ENCODE data around the gene HIVEP2. TPM values are rescaled to one million over a fixed set of nuclear protein-coding genes. Genes with fewer than 3 reads are reported as not detected.

Gene HIVEP2
- total RNA-seq, 2 donors from 2014 or later = 1.7 to 2.4 TPM

DNA sequence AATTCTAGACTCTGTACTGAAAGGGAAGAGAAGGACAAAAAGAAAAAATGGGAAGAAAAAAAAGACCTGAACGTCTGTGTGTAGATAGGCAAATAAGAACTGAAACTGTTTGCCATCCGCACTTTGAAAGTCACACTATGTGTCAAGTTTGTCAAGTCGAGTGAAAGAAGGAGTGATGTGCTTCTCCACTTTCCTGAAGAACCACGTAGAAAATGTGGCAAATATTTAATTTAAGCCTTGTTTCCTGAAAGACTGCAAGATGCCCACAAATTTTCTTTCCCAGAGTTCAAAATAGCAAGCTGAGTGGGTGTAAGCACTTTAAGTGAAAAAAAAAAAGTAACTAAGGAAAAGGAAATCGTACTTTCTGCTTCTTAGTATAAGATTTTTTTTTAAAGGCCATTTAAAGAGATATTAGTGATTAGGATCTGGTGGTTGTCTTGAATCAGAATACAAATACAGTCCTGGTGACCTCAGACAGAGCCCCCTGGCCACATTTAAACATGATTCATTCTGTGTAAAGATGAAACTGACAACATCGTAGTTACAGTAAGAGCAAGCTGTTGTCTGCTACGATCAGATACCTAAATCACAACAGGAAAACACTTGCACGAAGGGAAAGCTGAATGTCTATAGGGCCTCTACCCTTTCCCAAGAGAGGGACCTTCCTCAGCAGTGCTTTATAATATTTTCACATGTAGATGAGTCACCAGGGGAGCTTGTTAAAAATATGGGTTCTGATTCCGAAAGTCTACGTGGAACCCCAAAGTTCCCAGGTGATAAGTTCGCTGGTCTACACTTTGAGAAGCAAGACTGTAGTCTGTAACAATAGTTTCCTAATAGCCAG lies 102.3 kb downstream of the HIVEP2 start:
- no peak overlapping the region for H3K27ac ChIP-seq (ENCODE audit: low read depth, low read length)
- no peak overlapping the region for H3K4me3 Mint-ChIP-seq

DNA sequence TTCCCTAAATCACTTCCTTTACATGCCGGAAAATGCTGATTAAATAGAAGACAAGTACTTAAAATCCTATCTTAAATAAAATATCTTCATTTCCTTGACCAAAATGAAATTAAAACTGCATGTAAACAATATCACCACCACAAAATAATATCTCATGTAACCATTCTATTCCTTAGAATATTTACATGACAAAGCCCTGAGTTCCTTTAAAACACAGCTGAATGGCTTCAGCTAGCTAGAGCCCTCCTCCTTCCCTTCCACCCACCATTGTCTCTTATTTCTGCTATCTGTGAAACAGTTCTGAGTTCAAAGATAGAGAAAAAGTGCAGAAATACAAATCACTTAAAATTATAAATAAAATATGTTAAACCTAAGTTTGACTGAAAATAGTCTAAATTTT lies 103.1 kb downstream of the HIVEP2 start:
- no peak overlapping the region for H3K27ac ChIP-seq (ENCODE audit: low read depth, low read length)
- H3K27me3 ChIP-seq (ENCODE audit: control insufficient read depth, insufficient read depth, low read length, poor library complexity, severe bottlenecking) = no peaks in the 10 kb centered on the region
- H3K9me3 ChIP-seq (ENCODE audit: control insufficient read depth, low read length) = no peaks in the 10 kb centered on the region
- Mint-ChIP-seq H3K4me3 (no peak overlapping the region), H3K9me3 (no peaks in the 10 kb centered on the region), H3K4me1 (peaks cover 38% of the 10 kb centered on the region), H3K27ac (no peak overlapping the region), H3K27me3 (ENCODE audit: insufficient read depth) (no peaks in the 10 kb centered on the region), H3K36me3 (ENCODE audit: low read depth) (no peaks in the 10 kb centered on the region)
- H3K9ac ChIP-seq (ENCODE audit: extremely low read depth, low read length, poor library complexity, severe bottlenecking) = no peak overlapping the region
- peaks cover 11% of the 10 kb centered on the region for H3K4me1 ChIP-seq (ENCODE audit: control insufficient read depth, insufficient read depth, low read length)
- H3K4me3 ChIP-seq (ENCODE audit: low read length) = no peak overlapping the region
- 97 to 100% methylated on average over 1 of the region's 1 CpG for WGBS, 2 experiments (ENCODE audit: insufficient coverage in 1 of 2, insufficient read length in 1 of 2)
- H3K36me3 ChIP-seq (ENCODE audit: control insufficient read depth, insufficient read depth, low read length) = no peaks in the 10 kb centered on the region
- no peak for DNase-seq
- TF ChIP-seq, protein P1, sequence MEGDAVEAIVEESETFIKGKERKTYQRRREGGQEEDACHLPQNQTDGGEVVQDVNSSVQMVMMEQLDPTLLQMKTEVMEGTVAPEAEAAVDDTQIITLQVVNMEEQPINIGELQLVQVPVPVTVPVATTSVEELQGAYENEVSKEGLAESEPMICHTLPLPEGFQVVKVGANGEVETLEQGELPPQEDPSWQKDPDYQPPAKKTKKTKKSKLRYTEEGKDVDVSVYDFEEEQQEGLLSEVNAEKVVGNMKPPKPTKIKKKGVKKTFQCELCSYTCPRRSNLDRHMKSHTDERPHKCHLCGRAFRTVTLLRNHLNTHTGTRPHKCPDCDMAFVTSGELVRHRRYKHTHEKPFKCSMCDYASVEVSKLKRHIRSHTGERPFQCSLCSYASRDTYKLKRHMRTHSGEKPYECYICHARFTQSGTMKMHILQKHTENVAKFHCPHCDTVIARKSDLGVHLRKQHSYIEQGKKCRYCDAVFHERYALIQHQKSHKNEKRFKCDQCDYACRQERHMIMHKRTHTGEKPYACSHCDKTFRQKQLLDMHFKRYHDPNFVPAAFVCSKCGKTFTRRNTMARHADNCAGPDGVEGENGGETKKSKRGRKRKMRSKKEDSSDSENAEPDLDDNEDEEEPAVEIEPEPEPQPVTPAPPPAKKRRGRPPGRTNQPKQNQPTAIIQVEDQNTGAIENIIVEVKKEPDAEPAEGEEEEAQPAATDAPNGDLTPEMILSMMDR (conservative IDR thresholded peaks at IDR 0.05) = no peak

More for the DNA sequence above, 102.3 kb downstream of the HIVEP2 start:
- WGBS, 2 experiments (ENCODE audit: insufficient coverage in 1 of 2, insufficient read length in 1 of 2) = 79 to 81% methylated on average over 11 of the region's 11 CpGs
- no peak for DNase-seq
- Histone ChIP-seq H3K4me3 (ENCODE audit: low read length) (no peak overlapping the region), H3K27me3 (ENCODE audit: control insufficient read depth, insufficient read depth, low read length, poor library complexity, severe bottlenecking) (no peaks in the 10 kb centered on the region), H3K9ac (ENCODE audit: extremely low read depth, low read length, poor library complexity, severe bottlenecking) (no peak overlapping the region), H3K36me3 (ENCODE audit: control insufficient read depth, insufficient read depth, low read length) (no peaks in the 10 kb centered on the region), H3K9me3 (ENCODE audit: control insufficient read depth, low read length) (no peaks in the 10 kb centered on the region), H3K4me1 (ENCODE audit: control insufficient read depth, insufficient read depth, low read length) (peaks cover 11% of the 10 kb centered on the region)
- Mint-ChIP-seq H3K9me3 (no peaks in the 10 kb centered on the region), H3K27me3 (ENCODE audit: insufficient read depth) (no peaks in the 10 kb centered on the region), H3K27ac (no peak overlapping the region), H3K4me1 (peaks cover 45% of the 10 kb centered on the region), H3K36me3 (ENCODE audit: low read depth) (no peaks in the 10 kb centered on the region)
- TF ChIP-seq, protein P1 (conservative IDR thresholded peaks at IDR 0.05) = no peak

DNA sequence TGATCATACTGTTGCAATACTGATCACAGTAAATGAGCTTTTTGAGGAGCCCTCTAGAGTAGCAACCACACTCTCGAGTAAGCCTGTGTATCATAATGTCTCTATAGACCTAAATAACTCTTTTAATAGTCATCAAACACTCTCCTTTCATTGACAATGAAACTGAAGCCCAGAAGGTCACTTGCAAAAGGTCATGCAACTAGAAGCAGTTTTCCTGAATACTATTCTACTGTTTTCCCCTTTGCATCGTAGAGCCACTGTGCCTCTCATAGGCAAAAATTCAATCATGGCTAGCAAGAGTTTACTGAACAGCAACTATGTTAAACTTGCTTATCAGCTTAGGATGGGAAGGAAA lies 105.3 kb downstream of the HIVEP2 start:
- TF ChIP-seq, protein P1 (conservative IDR thresholded peaks at IDR 0.05) = no peak
- Histone ChIP-seq H3K9me3 (ENCODE audit: control insufficient read depth, low read length) (no peaks in the 10 kb centered on the region), H3K36me3 (ENCODE audit: control insufficient read depth, insufficient read depth, low read length) (no peaks in the 10 kb centered on the region), H3K27ac (ENCODE audit: low read depth, low read length) (no peak overlapping the region), H3K4me3 (ENCODE audit: low read length) (no peak overlapping the region), H3K27me3 (ENCODE audit: control insufficient read depth, insufficient read depth, low read length, poor library complexity, severe bottlenecking) (no peaks in the 10 kb centered on the region), H3K9ac (ENCODE audit: extremely low read depth, low read length, poor library complexity, severe bottlenecking) (no peak overlapping the region), H3K4me1 (ENCODE audit: control insufficient read depth, insufficient read depth, low read length) (no peaks in the 10 kb centered on the region)
- Mint-ChIP-seq H3K27ac (no peak overlapping the region), H3K9me3 (no peaks in the 10 kb centered on the region), H3K4me1 (peaks cover 17% of the 10 kb centered on the region), H3K36me3 (ENCODE audit: low read depth) (no peaks in the 10 kb centered on the region), H3K27me3 (ENCODE audit: insufficient read depth) (no peaks in the 10 kb centered on the region), H3K4me3 (no peak overlapping the region)
- no peak for DNase-seq
- 87% methylated on average over 2 of the region's 2 CpGs; no CpG with 5 or more reads in 1 of the 2 experiments for WGBS, 2 experiments (ENCODE audit: insufficient coverage in 1 of 2, insufficient read length in 1 of 2)

Measured in endodermal cell (in vitro differentiated cells).